ENCODE measurements around the gene CDH4.

Gene CDH4

DNA sequence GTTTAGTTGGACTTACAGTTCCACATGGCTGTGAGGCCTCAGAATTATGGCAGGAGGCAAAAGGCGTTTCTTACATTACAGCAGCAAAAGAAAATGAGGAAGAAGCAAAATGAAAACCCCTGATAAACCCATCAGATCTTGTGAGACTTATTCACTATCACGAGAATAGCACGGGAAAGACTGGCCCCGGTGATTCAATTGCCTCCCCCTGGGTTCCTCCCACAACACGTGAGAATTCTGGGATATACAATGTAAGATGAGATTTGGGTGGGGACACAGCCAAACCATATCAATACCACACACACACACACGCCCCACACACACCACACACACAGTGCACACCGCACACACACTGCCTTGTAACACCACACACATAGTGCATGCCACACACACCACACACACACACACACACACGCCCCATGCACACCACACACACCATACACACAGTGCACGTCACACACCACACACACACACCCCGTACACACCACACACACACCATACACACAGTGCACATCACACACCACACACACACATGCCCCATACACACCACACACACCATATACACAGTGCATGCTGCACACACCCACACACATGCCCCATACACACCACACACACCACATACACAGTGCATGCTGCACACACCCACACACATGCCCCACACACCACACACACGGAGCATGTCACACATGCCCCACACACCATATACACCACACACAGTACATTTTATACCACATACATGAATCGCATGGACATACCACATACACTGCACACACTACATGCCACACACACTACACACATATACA, 503.1 kb downstream of the CDH4 start:
- no peak overlapping the region for H3K4me3 Mint-ChIP-seq
- no peak overlapping the region for H3K27ac Mint-ChIP-seq
- H3K4me1 Mint-ChIP-seq: no peaks in the 10 kb centered on the region
- no peaks in the 10 kb centered on the region for H3K36me3 Mint-ChIP-seq
- H3K9me3 Mint-ChIP-seq: no peaks in the 10 kb centered on the region
- no peaks in the 10 kb centered on the region for H3K27me3 Mint-ChIP-seq

DNA sequence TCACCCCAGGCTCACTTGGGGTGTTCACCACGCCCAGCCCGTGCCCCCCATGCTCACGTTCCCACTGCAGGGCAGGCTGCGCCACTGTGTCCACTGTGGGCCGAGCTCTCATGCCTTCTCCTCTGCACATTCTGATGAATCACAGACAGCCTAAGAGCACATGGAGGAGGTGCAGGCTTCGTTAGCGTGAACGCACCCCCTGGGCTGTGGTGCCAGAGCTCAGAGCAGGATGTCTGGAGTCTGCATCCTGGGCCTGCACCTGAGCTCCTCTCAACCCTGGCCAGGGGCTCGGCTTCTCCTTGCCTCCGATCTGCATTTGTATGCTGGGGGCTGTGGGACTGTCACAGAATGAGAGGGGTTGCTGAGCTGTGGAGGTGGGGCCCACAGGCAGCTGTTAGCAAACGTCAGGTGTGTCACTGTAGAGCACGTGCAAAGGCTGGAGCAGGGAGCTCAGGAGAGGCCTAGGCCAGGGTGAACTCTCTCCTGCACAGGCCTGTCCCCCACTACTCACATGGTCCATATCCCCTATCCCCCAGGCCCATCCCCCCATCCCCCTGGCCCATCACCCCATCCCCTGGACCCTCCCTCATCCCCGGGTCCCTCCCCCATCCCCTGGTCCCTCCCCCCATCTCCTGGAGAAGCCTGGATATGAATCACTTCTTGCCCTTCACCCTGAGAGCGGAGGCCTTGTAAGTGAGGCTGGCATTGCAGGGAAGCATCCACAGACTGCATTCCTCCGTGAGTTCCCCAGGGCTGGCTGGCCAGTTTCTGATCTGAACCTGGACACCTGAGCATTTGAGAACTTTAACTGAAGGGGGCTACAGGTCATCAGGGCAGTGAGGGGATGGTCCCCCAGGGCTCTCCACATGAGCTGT, 504.1 kb downstream of the CDH4 start:
- Mint-ChIP-seq H3K4me1 (no peaks in the 10 kb centered on the region), H3K36me3 (no peaks in the 10 kb centered on the region), H3K9me3 (no peaks in the 10 kb centered on the region), H3K4me3 (no peak overlapping the region), H3K27ac (no peak overlapping the region), H3K27me3 (no peaks in the 10 kb centered on the region)

DNA sequence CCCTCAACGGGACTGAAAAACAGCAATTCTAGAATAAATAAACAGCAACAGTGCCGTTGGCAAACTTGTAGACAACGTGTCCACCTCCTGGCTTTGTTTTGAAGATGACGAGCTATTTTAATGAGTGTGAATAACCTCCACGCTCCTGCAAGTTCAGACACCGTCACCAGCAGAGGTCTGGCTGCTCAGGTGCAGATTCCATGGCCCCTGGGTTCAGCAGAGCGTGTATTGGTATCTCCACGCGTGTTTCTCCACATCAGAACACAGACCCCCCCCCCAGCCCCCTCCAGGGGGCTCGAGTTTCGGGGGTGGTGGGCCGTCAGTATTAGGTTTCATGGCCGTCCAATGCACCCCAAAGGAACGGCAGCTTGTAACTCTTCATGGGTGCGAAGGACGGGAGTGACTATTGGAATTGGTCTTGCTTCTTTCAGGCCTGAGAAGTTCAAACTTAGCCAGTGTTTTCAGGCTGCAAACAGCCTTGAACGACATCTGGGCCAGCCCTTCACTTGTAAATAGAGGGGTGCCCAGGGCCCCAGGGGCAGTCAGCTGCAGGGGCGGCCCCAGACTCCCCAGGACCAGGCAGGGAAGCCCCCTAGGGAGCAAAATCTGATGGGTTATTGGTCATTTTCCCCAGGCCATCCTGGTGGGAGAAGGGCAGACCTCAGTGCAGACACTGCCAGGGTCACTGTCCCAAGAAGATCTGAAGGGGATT, 505.1 kb downstream of the CDH4 start:
- Mint-ChIP-seq H3K4me1 (no peaks in the 10 kb centered on the region), H3K27me3 (no peaks in the 10 kb centered on the region), H3K36me3 (no peaks in the 10 kb centered on the region), H3K4me3 (no peak overlapping the region), H3K9me3 (no peaks in the 10 kb centered on the region), H3K27ac (no peak overlapping the region)

DNA sequence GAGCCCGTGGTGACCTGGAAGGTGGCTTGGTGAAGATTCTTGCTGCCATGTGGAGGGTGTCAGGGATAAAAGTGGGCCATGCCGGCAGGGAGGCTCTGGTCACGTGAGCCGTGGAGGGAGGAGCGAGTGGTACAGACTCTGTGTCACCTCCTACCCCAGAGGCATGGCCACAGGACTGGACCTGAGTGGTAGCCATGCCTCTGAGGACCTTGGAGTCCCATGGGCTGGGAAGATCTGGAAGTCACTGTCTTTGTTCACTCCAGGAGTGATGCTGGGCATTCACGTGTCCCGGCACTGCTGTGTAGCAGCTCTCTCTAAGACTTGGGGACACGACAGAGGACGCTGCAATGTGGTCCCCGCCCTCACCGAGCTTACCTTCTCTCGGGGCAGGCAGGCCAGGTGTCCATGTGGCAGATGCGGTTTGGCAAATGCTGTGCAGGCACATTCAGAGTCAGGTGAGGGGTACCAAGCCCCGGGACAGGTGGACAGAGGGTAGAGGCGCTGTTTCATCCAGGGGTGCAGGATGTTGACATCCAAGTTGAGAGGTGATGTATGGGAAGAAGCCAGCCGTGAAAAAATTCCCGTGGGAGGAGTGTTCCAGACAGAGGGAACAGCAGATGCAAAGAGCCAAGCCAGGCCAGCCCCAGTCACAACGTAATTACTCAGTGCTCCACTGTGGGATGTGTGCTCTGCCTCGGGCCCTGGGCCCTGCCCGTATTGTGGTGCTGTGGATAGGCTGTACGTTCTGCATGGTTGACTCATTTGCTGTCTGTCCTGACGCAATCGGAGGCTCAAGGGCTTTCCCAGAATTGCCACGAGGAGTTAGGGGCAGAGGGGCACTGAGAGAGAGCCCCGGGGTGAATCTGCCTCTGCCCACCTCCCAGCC, 505.9 kb downstream of the CDH4 start:
- no peak overlapping the region for H3K4me3 Mint-ChIP-seq
- no peaks in the 10 kb centered on the region for H3K9me3 Mint-ChIP-seq
- H3K4me1 Mint-ChIP-seq: no peaks in the 10 kb centered on the region
- H3K27me3 Mint-ChIP-seq: no peaks in the 10 kb centered on the region
- H3K36me3 Mint-ChIP-seq: no peaks in the 10 kb centered on the region
- no peak overlapping the region for H3K27ac Mint-ChIP-seq

DNA sequence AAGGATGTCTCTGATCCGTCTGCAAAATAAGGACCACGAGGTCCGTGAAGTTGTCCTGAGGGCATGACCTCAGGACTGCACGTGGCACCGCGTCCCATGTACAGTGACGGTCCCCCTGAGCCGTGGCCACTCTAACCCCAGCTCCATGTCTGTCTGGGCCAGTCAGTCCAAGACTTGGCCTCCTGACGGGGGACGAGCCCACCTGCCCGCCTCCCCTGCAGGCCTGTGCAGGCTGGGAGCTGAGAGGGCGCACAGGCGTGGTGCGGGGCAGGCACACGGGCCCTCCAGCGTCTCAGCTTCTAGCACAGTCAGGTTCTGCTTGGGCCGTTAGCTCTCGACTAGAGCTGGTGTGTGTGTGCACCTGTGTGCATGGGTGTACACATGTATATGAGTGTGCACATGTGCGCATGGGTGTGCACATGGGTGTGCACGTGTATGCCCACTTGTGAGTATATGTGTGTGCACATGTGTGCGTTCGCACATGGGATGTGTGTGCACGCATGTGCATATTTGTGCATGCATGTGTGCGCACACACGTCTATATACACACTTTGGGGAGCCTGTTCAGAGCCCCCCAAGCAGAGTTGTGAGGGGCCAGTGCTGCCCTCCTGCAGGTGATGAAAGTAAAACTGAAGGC, 506.6 kb downstream of the CDH4 start:
- Mint-ChIP-seq H3K4me1 (no peaks in the 10 kb centered on the region), H3K9me3 (no peaks in the 10 kb centered on the region), H3K27ac (no peak overlapping the region), H3K4me3 (no peak overlapping the region), H3K36me3 (no peaks in the 10 kb centered on the region), H3K27me3 (peaks cover 2% of the 10 kb centered on the region)

DNA sequence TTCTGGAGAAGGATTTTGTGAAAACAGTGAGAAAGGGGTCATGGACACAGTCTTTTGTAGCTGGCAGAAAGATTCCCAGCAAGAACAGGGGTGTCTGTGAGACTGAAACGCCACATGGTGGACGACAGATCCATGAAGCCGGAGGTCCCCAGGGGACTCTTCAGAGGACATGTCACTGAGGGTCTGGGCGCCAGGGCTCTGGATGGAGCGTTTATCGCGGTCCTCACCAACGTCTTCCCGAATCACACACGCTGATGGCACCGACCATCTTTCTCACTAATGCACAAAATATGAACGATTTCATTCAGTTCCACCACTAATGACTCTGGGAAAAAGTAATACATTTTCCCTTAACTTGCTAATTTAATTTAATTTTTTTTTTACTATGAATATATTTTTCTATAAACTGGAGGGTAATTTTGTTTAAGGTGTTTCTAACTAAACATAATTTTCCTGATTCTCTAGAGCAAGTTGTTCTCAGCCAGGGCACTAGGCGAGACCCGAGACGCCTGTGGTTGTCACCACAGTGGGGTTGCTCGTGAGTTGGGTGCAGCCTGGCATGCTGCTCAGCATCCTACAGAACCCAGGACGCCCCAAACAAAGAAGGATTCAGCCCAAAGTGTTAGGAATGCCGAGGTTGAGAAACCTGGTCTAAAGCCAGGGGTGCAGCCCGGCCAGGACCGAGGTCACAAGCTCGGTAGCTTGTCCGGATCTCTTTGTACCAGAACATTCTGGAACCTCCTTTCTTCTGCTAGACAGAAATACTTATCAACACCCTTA, 507.4 kb downstream of the CDH4 start:
- no peaks in the 10 kb centered on the region for H3K9me3 Mint-ChIP-seq
- H3K4me3 Mint-ChIP-seq: no peak overlapping the region
- peaks cover 2% of the 10 kb centered on the region for H3K27me3 Mint-ChIP-seq
- no peak overlapping the region for H3K27ac Mint-ChIP-seq
- H3K4me1 Mint-ChIP-seq: no peaks in the 10 kb centered on the region
- no peaks in the 10 kb centered on the region for H3K36me3 Mint-ChIP-seq

DNA sequence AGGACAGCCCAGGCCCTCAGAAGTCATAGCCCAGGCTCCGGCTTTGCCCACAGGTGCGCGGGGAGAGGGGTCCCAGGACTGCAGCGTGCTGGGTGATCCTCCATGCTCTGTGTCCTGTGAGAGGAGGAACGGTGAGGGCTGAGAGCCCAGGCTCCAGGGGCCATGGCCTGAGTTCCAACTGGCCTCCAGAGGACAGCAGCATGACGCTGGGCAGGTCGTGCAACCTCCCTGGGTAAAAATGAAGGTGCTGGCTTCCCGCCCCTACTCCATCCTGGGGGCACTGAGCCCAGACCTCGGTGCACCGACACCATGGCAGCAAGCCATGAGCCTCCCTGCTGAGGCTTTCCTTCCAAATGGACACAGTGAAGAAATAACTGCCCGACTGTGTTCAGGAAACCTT, 508.3 kb downstream of the CDH4 start:
- Mint-ChIP-seq H3K4me1 (no peaks in the 10 kb centered on the region), H3K27ac (no peak overlapping the region), H3K4me3 (no peak overlapping the region), H3K36me3 (no peaks in the 10 kb centered on the region), H3K27me3 (peaks cover 2% of the 10 kb centered on the region), H3K9me3 (no peaks in the 10 kb centered on the region)

DNA sequence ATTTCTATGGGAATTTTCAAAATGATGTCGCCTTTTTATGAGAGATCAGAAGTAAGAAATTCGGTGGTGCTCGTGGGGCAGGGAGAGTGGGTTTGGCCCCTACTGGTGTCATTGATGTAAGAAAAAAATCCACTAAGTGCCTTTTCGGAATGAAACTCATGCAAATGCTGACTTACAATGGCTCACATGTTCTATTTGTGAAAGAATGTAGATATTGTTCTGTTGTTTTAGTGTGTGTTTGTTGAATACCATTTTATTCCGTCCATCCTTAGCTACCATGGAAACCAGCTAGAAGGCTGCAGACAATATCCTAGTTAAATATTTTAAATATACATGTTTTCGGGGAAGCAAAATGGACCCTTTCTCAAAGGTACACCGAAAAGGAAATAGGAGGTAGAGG, 508.7 kb downstream of the CDH4 start:
- H3K9me3 Mint-ChIP-seq: no peaks in the 10 kb centered on the region

DNA sequence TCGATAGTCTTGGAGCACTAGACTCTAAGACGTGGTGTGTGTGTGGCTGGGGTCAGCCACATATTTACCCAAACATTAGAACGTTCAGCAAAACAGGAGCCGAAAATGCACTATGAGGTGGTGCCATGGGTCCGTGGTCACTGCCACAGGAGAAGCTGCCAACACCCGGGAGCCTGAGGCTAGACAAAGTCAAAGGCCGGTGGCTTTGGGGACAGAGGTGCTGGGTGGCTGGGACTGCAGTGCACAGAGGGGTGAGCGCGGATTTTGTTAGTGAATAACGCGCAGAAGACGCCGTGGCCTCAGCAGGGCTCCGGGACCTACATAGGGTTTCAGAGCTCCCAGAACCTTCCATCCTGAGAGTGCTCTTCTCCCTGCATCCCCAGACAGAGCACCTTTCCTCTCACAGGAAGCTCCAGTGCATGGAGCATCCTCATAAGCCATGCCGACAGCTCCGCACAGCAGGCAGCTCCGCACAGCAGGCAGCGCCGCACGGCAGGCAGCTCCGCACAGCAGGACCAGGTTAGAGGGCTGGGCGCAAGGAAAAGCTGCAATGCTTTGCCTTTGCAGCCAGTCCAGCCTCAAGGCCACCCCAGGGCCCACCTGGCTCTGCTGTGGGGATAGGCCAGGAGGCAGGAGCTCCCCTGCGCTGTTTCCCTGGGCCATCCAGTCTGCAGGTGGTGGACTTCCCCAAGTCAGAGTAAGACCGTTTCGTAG, 509.5 kb downstream of the CDH4 start:
- H3K4me1 Mint-ChIP-seq: no peaks in the 10 kb centered on the region
- H3K4me3 Mint-ChIP-seq: no peak overlapping the region
- H3K27me3 Mint-ChIP-seq: peaks cover 2% of the 10 kb centered on the region
- no peaks in the 10 kb centered on the region for H3K9me3 Mint-ChIP-seq
- H3K27ac Mint-ChIP-seq: no peak overlapping the region
- no peaks in the 10 kb centered on the region for H3K36me3 Mint-ChIP-seq

More for the DNA sequence above, 508.7 kb downstream of the CDH4 start:
- Mint-ChIP-seq H3K27ac (no peak overlapping the region), H3K27me3 (peaks cover 2% of the 10 kb centered on the region), H3K4me3 (no peak overlapping the region), H3K4me1 (no peaks in the 10 kb centered on the region), H3K36me3 (no peaks in the 10 kb centered on the region)

DNA sequence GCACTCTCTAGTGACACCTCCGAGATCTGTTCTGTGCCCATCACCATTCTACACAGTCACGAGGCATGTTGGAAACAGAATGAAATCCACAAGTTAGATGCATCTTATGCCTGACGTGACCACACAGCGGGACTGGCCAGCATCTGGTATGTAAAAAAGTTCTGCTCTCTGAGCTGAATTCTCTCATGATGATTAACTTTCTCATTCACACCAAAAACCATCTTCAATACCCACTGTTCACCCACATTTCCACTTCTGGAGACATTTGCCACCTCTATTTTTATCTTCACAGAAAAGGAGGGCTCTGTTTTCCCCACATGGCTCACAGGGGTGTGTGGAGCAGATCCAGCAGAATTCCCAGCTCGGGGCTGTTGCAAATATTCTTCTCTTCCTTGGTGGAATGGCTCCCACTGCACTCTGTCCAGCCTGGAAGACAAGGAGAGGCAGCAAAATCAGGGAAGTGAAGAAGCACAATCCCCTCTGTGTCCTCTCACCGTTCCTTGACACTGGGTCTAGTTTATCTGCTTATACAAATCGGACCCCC, 510.2 kb downstream of the CDH4 start:
- no peaks in the 10 kb centered on the region for H3K36me3 Mint-ChIP-seq
- no peaks in the 10 kb centered on the region for H3K4me1 Mint-ChIP-seq
- H3K4me3 Mint-ChIP-seq: no peak overlapping the region
- no peak overlapping the region for H3K27ac Mint-ChIP-seq
- H3K9me3 Mint-ChIP-seq: no peaks in the 10 kb centered on the region
- peaks cover 2% of the 10 kb centered on the region for H3K27me3 Mint-ChIP-seq

DNA sequence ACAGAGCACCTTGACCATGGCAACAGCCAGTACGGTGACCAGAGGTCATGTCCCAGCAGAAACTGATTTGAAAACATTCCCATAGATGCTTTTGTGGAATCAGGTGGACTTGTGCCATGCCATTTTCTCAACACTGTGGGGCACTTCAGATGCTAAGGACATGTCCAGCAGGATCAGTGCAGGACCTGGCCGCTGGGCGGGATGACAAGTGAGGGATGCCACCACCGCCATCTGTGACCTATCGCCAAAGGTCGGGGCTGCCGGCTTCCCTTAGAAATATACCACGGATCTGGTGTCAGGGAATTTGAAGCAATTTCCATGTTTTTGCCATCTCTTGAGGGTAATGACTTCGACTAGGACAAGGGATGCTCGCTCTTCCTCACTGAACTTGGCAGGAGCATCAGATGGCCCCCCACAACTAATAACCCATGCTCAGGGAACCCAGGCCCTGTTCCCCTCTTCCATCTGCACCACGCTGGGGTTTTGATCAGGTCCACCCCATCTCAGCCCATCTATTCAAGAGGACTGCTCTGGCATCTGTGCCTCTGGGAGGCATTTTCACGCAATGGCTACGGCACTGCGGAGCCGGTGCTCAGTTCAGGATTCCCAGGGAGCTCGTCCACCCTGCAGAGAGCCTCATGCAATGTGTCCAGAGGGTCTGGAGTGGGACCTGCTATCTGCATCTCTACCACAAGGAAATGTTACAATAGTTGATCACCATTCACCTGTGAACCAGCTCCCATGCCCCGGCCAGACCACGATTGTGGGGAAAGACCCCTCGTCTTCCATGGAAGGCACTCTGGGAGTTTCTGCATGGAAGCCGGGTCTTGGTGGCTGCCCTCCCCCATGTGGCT, 511.1 kb downstream of the CDH4 start:
- Mint-ChIP-seq H3K27me3 (peaks cover 2% of the 10 kb centered on the region), H3K36me3 (no peaks in the 10 kb centered on the region), H3K9me3 (no peaks in the 10 kb centered on the region), H3K4me1 (no peaks in the 10 kb centered on the region), H3K27ac (no peak overlapping the region), H3K4me3 (no peak overlapping the region)

DNA sequence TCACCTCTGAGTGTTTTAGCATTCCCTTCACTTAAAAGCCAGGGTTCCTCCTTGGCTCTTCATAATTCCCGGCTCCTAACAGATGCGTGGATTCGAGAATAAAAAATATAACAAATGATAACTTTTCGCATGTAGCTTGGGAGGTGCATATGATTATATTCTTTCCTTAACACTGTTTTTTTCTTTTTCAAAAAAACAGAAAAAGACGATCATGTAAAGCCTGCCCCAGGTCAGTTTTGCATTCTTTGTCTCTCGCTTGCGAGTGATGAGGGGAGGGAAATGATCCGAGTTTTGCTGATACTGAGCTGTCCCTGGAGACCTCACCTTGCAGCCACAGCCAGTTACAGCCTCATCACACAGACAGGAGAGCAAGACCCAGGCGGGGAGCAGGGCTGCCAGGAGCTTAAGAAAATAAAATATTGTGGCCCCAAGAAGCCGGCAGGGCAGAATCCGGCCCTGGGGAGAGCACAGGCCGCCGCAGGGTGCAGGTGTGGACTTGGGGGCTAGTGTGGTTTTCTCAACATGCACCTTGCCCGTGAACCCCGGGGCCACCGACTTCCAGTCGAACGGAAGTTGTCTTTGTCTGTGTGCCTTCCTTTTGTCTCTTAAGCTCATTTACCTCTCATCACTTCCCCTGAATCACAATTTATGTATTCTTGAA, 511.8 kb downstream of the CDH4 start:
- Mint-ChIP-seq H3K27ac (no peak overlapping the region), H3K36me3 (no peaks in the 10 kb centered on the region)

More for the DNA sequence above, 511.8 kb downstream of the CDH4 start:
- Mint-ChIP-seq H3K9me3 (no peaks in the 10 kb centered on the region), H3K4me3 (no peak overlapping the region), H3K27me3 (peaks cover 2% of the 10 kb centered on the region), H3K4me1 (no peaks in the 10 kb centered on the region)
